Measurements from ENCODE around the gene DDHD1. TPM values are rescaled to one million over a fixed set of nuclear protein-coding genes. Genes with fewer than 3 reads are reported as not detected.

DDHD1 gene
- polyA plus RNA-seq, 2 of the 4 experiments (the other 2 are of a cell fraction): 6.2 to 12.3 TPM

DNA sequence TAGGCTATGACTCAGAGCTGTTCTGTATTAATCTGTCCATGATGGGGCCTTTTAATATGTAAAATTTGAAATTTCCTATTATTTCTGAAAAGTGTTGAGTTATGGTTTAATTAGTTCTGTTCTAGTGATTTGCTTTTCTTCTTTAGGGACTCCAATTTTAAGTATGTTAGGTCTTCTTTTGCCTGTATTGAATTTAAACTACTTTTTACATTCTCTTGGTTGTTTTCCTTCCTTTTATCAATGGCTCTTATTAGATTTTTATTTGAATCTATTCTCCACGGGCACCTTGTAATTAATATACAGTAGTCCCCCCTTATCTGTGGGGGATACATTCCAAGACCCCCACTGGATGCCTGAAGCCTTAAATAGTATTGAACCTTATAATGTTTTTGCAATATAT lies 46.4 kb downstream of the DDHD1 start:
- Histone ChIP-seq H3K9me3 (peaks cover 15% of the 10 kb centered on the region), H3K4me2 (no peak overlapping the region), H3K4me3 (no peak overlapping the region), H3K27ac (no peak overlapping the region), H3K4me1 (no peaks in the 10 kb centered on the region)
- POLR2A ChIA-PET: no interaction called here
- TF ChIP-seq JUN (IDR thresholded peaks at IDR 0.05) (no peak), ZC3H11A (IDR thresholded peaks at IDR 0.05) (no peak), RCOR1 (IDR thresholded peaks at IDR 0.05; ENCODE audit: low read depth, low read length) (no peak), POLR2AphosphoS2 (conservative IDR thresholded peaks at IDR 0.05; ENCODE audit: low read length) (no peak), HDAC2 (IDR thresholded peaks at IDR 0.05) (no peak), RARB (CRISPR knock-in tag; IDR thresholded peaks at IDR 0.05) (no peak)
- FAIRE-seq (no peak), DNase-seq (ENCODE audit: low read depth in 1 of 2, low spot score in 1 of 2) (no peak), ATAC-seq (no peak)
- WGBS (ENCODE audit: missing lambda C conversion rate): 92% methylated on average over 1 of the region's 1 CpG
- CTCF ChIA-PET: no interaction called here

DNA sequence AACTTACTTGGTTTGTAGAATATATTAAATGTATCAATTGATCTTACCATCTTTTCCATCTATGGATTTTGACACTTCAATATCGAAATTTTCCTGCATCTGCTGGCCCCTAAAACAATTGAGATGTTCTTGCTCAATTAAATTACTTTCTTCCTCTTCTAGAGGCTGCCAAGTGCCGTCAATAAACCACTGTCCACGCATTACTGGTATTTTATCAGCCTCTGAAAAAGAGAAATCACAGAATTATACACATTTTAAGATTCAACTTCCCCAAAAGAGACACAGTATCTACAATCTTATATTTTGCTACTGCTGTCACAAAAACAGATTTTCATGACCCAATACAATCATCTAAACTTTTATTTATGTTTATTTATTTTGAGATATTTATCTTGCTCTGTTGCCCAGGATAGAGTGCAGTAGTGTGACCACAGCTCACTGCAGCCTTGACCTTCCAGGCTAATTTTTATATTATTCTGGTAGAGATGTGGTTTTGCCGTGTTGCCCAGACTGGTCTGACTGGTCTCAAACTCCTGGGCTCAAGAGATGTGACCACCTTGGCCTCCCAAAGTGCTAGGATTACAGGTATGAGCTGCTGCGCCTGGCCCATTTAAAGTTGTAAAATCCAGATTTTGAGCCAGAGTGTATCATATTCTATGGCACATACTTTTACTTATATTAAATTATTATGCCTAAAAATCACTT lies 49.3 kb downstream of the DDHD1 start:
- TF ChIP-seq RFX5 (IDR thresholded peaks at IDR 0.05) (no peak), CHD2 (IDR thresholded peaks at IDR 0.05; ENCODE audit: low read length, partially characterized antibody) (no peak), EHF (CRISPR knock-in tag; IDR thresholded peaks at IDR 0.05) (no peak), EHMT2 (IDR thresholded peaks at IDR 0.05; ENCODE audit: low read depth) (no peak), ZC3H11A (IDR thresholded peaks at IDR 0.05) (no peak), PHF8 (IDR thresholded peaks at IDR 0.05; ENCODE audit: borderline replicate concordance, low read depth) (no peak), CHD4 (IDR thresholded peaks at IDR 0.05; ENCODE audit: borderline replicate concordance) (no peak), RAD21 (conservative IDR thresholded peaks at IDR 0.05 in 1 of 2, IDR thresholded peaks at IDR 0.05 in 1 of 2) (no peak), BHLHE40 (IDR thresholded peaks at IDR 0.05; ENCODE audit: low read depth, low read length) (no peak), HOXA7 (CRISPR knock-in tag; IDR thresholded peaks at IDR 0.05) (no peak), HDAC2 (IDR thresholded peaks at IDR 0.05) (no peak), KDM5A (IDR thresholded peaks at IDR 0.05) (no peak), MAZ (IDR thresholded peaks at IDR 0.05; ENCODE audit: borderline replicate concordance, low read depth, low read length) (no peak), JUN (IDR thresholded peaks at IDR 0.05) (no peak), KDM1A (IDR thresholded peaks at IDR 0.05; ENCODE audit: low read depth) (no peak), TFCP2L1 (CRISPR knock-in tag; IDR thresholded peaks at IDR 0.05) (no peak), FOSB (CRISPR knock-in tag; IDR thresholded peaks at IDR 0.05) (no peak)
- TF ChIP-seq, protein P1, sequence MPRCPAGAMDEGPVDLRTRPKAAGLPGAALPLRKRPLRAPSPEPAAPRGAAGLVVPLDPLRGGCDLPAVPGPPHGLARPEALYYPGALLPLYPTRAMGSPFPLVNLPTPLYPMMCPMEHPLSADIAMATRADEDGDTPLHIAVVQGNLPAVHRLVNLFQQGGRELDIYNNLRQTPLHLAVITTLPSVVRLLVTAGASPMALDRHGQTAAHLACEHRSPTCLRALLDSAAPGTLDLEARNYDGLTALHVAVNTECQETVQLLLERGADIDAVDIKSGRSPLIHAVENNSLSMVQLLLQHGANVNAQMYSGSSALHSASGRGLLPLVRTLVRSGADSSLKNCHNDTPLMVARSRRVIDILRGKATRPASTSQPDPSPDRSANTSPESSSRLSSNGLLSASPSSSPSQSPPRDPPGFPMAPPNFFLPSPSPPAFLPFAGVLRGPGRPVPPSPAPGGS (IDR thresholded peaks at IDR 0.05): no peak
- TF ChIP-seq, protein P2, sequence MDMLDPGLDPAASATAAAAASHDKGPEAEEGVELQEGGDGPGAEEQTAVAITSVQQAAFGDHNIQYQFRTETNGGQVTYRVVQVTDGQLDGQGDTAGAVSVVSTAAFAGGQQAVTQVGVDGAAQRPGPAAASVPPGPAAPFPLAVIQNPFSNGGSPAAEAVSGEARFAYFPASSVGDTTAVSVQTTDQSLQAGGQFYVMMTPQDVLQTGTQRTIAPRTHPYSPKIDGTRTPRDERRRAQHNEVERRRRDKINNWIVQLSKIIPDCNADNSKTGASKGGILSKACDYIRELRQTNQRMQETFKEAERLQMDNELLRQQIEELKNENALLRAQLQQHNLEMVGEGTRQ (IDR thresholded peaks at IDR 0.05): no peak
- TF ChIP-seq, protein P3, sequence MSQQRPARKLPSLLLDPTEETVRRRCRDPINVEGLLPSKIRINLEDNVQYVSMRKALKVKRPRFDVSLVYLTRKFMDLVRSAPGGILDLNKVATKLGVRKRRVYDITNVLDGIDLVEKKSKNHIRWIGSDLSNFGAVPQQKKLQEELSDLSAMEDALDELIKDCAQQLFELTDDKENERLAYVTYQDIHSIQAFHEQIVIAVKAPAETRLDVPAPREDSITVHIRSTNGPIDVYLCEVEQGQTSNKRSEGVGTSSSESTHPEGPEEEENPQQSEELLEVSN (IDR thresholded peaks at IDR 0.05; ENCODE audit: borderline replicate concordance, low read depth): no peak
- FAIRE-seq (no peak), DNase-seq (ENCODE audit: low read depth in 1 of 2, low spot score in 1 of 2) (no peak)

More for the DNA sequence above, 49.3 kb downstream of the DDHD1 start:
- Histone ChIP-seq H3K4me3 (no peak overlapping the region), H3K9me3 (peaks cover 15% of the 10 kb centered on the region), H3K27ac (no peak overlapping the region), H3K4me2 (no peak overlapping the region), H3K4me1 (no peaks in the 10 kb centered on the region)
- WGBS (ENCODE audit: missing lambda C conversion rate): 89% methylated on average over 5 of the region's 5 CpGs
- POLR2A ChIA-PET: no interaction called here
- ATAC-seq: no peak
- CTCF ChIA-PET: interaction anchor here (2.0 kb wide), 1 partner anchor 10 kb away, joined by 6 read pairs; no protein-coding TSS in a partner anchor

All from A549 (cell line).